ENCODE results near the gene PITPNM1.

DNA sequence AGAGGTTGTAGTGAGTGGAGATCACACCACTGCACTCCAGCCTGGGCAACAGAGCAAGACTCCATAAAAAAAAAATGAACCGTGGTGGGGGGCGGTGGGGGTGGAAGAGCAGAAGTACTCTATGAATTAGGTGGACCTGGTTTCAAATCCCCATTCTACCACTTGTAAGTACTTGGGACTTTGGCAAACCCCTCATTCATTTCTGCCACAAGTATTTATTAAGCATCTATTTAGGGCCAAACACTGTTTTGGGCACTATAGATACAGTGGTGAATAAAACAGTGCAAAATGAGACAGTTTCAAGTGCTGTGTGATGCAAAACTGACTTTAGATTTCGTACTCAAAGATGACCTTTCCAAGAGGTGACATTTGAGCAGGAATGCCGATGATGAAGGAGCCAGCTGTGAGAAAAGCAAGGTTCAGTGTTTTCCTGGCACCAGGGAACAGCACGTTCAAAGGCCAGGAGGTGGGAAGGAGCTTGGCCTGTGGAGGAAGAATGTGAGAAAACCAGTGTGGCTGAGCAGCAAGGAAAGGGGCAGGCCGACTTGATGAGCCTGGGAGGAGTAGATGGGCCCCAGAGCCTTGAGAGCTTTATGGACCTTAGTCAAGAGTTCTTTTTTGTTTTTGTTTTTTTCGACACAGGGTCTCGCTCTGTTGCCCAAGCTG, 34.7 kb downstream of the PITPNM1 start:
- TF ChIP-seq, protein P1, sequence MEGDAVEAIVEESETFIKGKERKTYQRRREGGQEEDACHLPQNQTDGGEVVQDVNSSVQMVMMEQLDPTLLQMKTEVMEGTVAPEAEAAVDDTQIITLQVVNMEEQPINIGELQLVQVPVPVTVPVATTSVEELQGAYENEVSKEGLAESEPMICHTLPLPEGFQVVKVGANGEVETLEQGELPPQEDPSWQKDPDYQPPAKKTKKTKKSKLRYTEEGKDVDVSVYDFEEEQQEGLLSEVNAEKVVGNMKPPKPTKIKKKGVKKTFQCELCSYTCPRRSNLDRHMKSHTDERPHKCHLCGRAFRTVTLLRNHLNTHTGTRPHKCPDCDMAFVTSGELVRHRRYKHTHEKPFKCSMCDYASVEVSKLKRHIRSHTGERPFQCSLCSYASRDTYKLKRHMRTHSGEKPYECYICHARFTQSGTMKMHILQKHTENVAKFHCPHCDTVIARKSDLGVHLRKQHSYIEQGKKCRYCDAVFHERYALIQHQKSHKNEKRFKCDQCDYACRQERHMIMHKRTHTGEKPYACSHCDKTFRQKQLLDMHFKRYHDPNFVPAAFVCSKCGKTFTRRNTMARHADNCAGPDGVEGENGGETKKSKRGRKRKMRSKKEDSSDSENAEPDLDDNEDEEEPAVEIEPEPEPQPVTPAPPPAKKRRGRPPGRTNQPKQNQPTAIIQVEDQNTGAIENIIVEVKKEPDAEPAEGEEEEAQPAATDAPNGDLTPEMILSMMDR (optimal IDR thresholded peaks at IDR 0.05 in 1 of 3, IDR thresholded peaks at IDR 0.05 in 1 of 3, conservative IDR thresholded peaks at IDR 0.05 in 1 of 3; ENCODE audit: extremely low read depth in 1 of 3, insufficient read depth in 2 of 3, low read length in 3 of 3), result no peak
- TF ChIP-seq EZH2 (IDR thresholded peaks at IDR 0.05; ENCODE audit: low read length), result no peak
